Measurements from ENCODE around the gene PAFAH1B1. TPM values are rescaled to one million over a fixed set of nuclear protein-coding genes. Genes with fewer than 3 reads are reported as not detected.
"Not testable (repeated sequence)": the region's sequence is repeated elsewhere in the genome, so short reads cannot be mapped to it uniquely, and the experiment has no call there.

PAFAH1B1 gene
- total RNA-seq, 1 donor from 2014 or later, result 115 TPM

GRCh38 chr17:2672026-2672425 is 78.6 kb downstream of the PAFAH1B1 start:
- Histone ChIP-seq H3K4me3 (no peak overlapping the region), H3K9me3 (replicated peaks) (no peaks in the 10 kb centered on the region), H3K4me1 (no peaks in the 10 kb centered on the region), H3K27me3 (ENCODE audit: low read depth) (no peaks in the 10 kb centered on the region), H3K36me3 (peaks cover 92% of the 10 kb centered on the region), H3K27ac (replicated peaks) (no peak overlapping the region)
- intact Hi-C loops (cut with micrococcal nuclease), result no loop called here
- no peak for DNase-seq
- TF ChIP-seq CTCF (IDR thresholded peaks at IDR 0.05; ENCODE audit: borderline replicate concordance), result no peak

GRCh38 chr17:2679247-2679646 is 85.8 kb downstream of the PAFAH1B1 start:
- H3K36me3 ChIP-seq, result peaks cover 85% of the 10 kb centered on the region

GRCh38 chr17:2680961-2681360 is 87.5 kb downstream of the PAFAH1B1 start:
- no peak for TF ChIP-seq CTCF (IDR thresholded peaks at IDR 0.05; ENCODE audit: borderline replicate concordance)
- Histone ChIP-seq H3K4me3 (no peak overlapping the region), H3K36me3 (peaks cover 77% of the 10 kb centered on the region), H3K27ac (replicated peaks) (no peak overlapping the region), H3K27me3 (ENCODE audit: low read depth) (no peaks in the 10 kb centered on the region), H3K9me3 (replicated peaks) (no peaks in the 10 kb centered on the region), H3K4me1 (peaks cover 4% of the 10 kb centered on the region)
- intact Hi-C loops (cut with micrococcal nuclease), result no loop called here
- no peak for DNase-seq

More at GRCh38 chr17:2679247-2679646, 85.8 kb downstream of the PAFAH1B1 start:
- H3K4me3 ChIP-seq; H3K9me3 ChIP-seq (replicated peaks); H3K27ac ChIP-seq (replicated peaks); DNase-seq; intact Hi-C loops (cut with micrococcal nuclease); H3K4me1 ChIP-seq; H3K27me3 ChIP-seq (ENCODE audit: low read depth): not testable (repeated sequence)

GRCh38 chr17:2681650-2682049 is 88.2 kb downstream of the PAFAH1B1 start:
- Histone ChIP-seq H3K36me3 (peaks cover 71% of the 10 kb centered on the region), H3K9me3 (replicated peaks) (no peaks in the 10 kb centered on the region)

GRCh38 chr17:2682176-2682938 is 88.9 kb downstream of the PAFAH1B1 start:
- peaks cover 64% of the 10 kb centered on the region for H3K36me3 ChIP-seq
- DNase-seq, result no peak
- no peak overlapping the region for H3K4me3 ChIP-seq
- H3K27ac ChIP-seq (replicated peaks), result no peak overlapping the region
- peaks cover 18% of the 10 kb centered on the region for H3K4me1 ChIP-seq
- H3K27me3 ChIP-seq (ENCODE audit: low read depth), result no peaks in the 10 kb centered on the region
- TF ChIP-seq CTCF (IDR thresholded peaks at IDR 0.05; ENCODE audit: borderline replicate concordance), result no peak
- H3K9me3 ChIP-seq (replicated peaks), result no peaks in the 10 kb centered on the region
- intact Hi-C loops (cut with micrococcal nuclease), result no loop called here

More at GRCh38 chr17:2681650-2682049, 88.2 kb downstream of the PAFAH1B1 start:
- intact Hi-C loops (cut with micrococcal nuclease), result no loop called here
- Histone ChIP-seq H3K4me3 (no peak overlapping the region), H3K27me3 (ENCODE audit: low read depth) (no peaks in the 10 kb centered on the region), H3K4me1 (peaks cover 11% of the 10 kb centered on the region), H3K27ac (replicated peaks) (no peak overlapping the region)
- no peak for TF ChIP-seq CTCF (IDR thresholded peaks at IDR 0.05; ENCODE audit: borderline replicate concordance)
- no peak for DNase-seq

GRCh38 chr17:2683912-2684311 is 90.5 kb downstream of the PAFAH1B1 start:
- H3K4me3 ChIP-seq, result no peak overlapping the region
- DNase-seq, result no peak
- H3K27me3 ChIP-seq (ENCODE audit: low read depth), result no peaks in the 10 kb centered on the region
- H3K9me3 ChIP-seq (replicated peaks), result no peaks in the 10 kb centered on the region
- H3K4me1 ChIP-seq, result peaks cover 34% of the 10 kb centered on the region
- H3K36me3 ChIP-seq, result peaks cover 49% of the 10 kb centered on the region
- TF ChIP-seq CTCF (IDR thresholded peaks at IDR 0.05; ENCODE audit: borderline replicate concordance), result no peak
- no peak overlapping the region for H3K27ac ChIP-seq (replicated peaks)
- intact Hi-C loops (cut with micrococcal nuclease), result no loop called here

Measured in left ventricle myocardium inferior (tissue), 1 donor.